NCI-H146 (cell line): Measurements from ENCODE around the gene PBX3.
A peak's percentile ranks its signal among the peaks of the same experiment; 100 is the strongest.

ENCODE experiments used
- DNase-seq: peaks from one replicate; lab custom pipeline; 2025; lab: John Stamatoyannopoulos, UW

Gene PBX3

GRCh38 chr9:125747053-125747764 is at the start of gene PBX3:
Gene PBX3 (plus strand): TSS chr9:125747373.
- DNase-seq = peak; percentile 60

DNA sequence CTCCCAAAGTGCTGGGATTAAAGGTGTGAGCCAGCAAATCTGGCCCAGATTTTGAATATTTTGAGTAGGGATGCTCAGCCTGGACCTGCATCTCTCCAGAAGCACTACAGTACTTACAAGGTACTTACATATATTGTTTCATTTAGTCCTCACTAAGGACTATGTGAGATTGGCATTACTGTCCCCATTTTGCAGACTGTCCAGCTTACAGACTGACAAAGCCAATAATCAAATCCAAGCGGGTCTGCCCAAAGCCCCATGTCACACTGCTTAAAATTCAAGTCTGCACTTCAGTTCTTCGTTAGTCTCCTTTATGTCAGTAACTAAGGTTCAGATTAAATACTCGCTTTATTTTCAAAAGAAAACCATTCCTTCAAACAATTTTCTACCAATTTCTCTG is 47.3 kb upstream of the PBX3 start:
- DNase-seq = no peak

GRCh38 chr9:125700791-125701190 is 46.4 kb upstream of the PBX3 start:
- DNase-seq = no peak

DNA sequence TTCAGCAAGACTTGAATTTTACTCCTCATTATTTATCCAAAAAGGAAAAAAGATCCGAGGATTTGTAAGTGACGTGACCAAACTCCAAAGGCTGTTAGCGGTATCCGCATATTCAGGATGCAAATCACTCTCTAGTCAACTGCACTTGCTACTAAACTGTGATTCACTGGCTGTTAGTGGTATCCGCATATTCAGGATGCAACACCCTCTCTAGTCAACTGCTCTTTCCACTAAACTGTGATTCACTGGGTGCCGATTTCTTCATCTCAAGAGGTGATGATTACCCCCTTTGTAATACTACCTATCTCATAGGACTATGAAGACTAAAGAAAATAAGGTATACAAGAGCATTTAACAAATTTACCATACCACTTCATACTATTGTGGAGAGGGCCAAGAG is 45.8 kb upstream of the PBX3 start:
- DNase-seq = no peak

GRCh38 chr9:125703662-125704061 is 43.5 kb upstream of the PBX3 start:
- DNase-seq = no peak

GRCh38 chr9:125705893-125706292 is 41.3 kb upstream of the PBX3 start:
- DNase-seq = no peak

GRCh38 chr9:125706651-125707471 is 40.3 kb upstream of the PBX3 start, which contains the start of gene MAPKAP1:
Gene MAPKAP1 (minus strand): TSS chr9:125707208. CDS start chr9:125672574, 34,634 bp downstream.
- DNase-seq = peak; percentile 91

DNA sequence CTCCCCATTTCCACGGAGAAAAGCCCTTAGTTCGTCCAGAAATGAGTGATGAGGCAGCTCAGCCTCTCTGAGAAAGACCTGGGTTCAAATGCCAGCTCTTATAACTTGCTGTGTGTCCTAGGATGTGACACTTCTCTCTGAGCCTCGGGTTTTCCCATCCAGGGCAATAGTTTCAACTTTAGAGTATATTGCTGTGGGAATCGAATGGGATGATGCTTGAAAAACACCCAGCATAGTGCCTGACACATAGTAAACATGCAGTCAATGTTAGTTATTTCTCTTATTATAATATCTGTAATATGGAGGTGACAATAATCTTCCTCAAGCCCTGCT is 39.7 kb upstream of the PBX3 start:
- DNase-seq = no peak

DNA sequence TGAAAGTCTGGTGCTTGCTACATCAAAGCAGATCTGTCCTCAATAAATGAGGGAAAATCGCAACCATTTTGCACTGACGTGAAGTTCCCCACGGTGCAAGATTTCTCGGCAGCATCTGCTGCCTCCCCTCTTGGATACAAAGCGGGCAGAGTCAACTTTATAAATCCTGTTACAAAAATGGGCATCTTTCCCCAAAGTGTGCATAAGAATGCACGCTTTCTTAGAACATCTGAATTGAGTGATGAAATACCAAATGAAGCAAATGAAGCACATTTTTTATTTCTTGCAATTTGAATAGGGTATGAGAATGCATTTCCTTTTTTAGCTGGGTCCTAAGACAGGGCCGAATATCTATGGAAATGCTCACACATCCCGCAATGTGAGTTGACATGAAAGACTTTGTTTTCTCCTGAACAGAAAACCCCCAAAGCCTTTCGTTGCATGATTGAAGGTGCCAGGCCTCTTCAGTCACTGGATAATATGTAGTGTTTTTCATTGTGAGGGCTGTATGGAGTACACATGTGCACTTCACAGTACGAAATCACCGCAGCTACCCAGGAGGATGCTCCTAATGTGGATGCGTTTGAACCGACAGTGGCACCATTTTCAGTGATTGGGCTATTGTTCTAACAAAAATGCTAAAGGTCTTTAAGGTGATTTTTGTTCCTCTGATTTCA is 20.6 kb upstream of the PBX3 start:
- no peak for DNase-seq

DNA sequence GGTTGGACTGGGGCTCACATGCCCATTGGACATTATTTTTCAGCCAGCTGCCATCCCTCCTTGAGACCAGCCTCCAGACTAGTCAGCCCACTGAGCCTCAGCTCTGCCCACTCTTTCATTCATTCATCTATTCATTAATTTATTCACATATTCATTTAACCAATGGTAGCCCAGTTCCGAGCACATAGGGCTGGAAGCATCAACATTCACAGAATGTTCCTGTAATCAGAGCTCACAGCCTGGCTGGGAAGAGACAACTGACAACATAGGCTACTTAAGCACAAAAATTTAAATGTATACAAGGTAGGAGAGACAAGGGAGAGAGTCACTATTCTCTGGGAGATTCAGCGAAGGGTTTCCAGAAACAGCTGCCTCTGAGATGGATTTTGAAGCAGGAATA is 17.0 kb upstream of the PBX3 start:
- no peak for DNase-seq

GRCh38 chr9:125732562-125732961 is 14.6 kb upstream of the PBX3 start:
- DNase-seq = no peak

- no peak for DNase-seq
Observed at GRCh38 chr9:125739436-125739835, 7.7 kb upstream of the PBX3 start.

- no peak for DNase-seq
Observed at GRCh38 chr9:125742657-125743056, 4.5 kb upstream of the PBX3 start.

GRCh38 chr9:125743682-125744428 is 3.3 kb upstream of the PBX3 start:
- no peak for DNase-seq

- no peak for DNase-seq
Observed at GRCh38 chr9:125744616-125745015, 2.6 kb upstream of the PBX3 start.

DNA sequence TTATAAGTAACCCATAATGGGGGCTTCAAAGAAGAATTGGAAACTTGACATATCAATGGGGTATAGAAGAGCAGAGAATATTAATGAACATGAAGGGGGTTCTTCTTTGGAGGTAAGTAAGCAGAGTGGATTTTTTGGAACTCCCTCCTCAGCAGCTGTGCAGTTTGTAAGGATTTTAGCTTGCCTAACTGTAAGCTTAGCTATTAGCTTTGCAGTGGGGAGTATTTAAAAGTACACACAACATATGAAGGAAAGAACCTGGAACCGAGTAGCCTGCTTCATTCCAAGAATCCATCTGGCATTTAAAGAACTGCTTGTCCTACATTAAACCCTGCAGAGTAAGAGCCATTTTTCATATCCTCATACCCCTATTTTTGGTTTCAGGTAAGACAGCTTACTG is 2.2 kb upstream of the PBX3 start:
- DNase-seq = no peak

DNA sequence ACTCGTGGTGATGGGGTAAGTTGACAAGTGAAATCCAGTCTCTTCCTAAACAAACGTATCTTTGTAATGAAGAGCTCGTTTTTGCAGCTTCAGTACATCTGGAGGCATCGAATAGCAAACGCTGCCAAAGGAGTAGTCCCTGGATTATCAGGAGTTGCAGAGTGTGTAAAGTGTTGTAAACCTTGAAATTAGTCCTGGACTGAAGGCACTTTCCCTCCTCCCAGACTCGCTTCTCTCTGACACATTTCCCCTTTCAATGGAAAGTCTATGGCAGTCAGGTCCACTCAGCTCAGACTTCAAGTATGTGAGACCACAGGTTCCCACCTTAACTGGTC is 1.5 kb upstream of the PBX3 start:
- DNase-seq = no peak

- DNase-seq = peak; percentile 95
Observed at GRCh38 chr9:125746017-125746773, 978 bp upstream of the PBX3 start.

GRCh38 chr9:125746774-125747052 is 460 bp upstream of the PBX3 start:
- no peak for DNase-seq

- peak; percentile 21 for DNase-seq
Observed at GRCh38 chr9:125747765-125748445, 732 bp downstream of the PBX3 start.

- DNase-seq = no peak
Observed at GRCh38 chr9:125748446-125749099, 1.4 kb downstream of the PBX3 start.
